ENCODE data around the gene GON7.
"Not testable (repeated sequence)": the region's sequence is repeated elsewhere in the genome, so short reads cannot be mapped to it uniquely, and the experiment has no call there.

Gene GON7

GRCh38 chr14:93234798-93235197 lies 27.9 kb upstream of the GON7 start:
- no peak overlapping the region for H3K27ac ChIP-seq
- TF ChIP-seq ZFX (IDR thresholded peaks at IDR 0.05) (no peak), CTCF (conservative IDR thresholded peaks at IDR 0.05) (no peak)

- not testable (repeated sequence) for H3K27ac ChIP-seq
Measured at GRCh38 chr14:93233078-93233477, 26.2 kb upstream of the GON7 start.

- no peak overlapping the region for H3K27ac ChIP-seq
- TF ChIP-seq ZFX (IDR thresholded peaks at IDR 0.05) (no peak), CTCF (conservative IDR thresholded peaks at IDR 0.05) (no peak)
Measured at GRCh38 chr14:93232159-93232558, 25.3 kb upstream of the GON7 start.

GRCh38 chr14:93231129-93231979 lies 24.5 kb upstream of the GON7 start:
- TF ChIP-seq CTCF (conservative IDR thresholded peaks at IDR 0.05): no peak
- no peak for TF ChIP-seq ZFX (IDR thresholded peaks at IDR 0.05)
- no peak overlapping the region for H3K27ac ChIP-seq

GRCh38 chr14:93230539-93230938 lies 23.7 kb upstream of the GON7 start:
- no peak for TF ChIP-seq CTCF (conservative IDR thresholded peaks at IDR 0.05)
- no peak for TF ChIP-seq ZFX (IDR thresholded peaks at IDR 0.05)
- no peak overlapping the region for H3K27ac ChIP-seq

GRCh38 chr14:93228550-93228949 lies 21.7 kb upstream of the GON7 start:
- H3K27ac ChIP-seq: no peak overlapping the region
- TF ChIP-seq CTCF (conservative IDR thresholded peaks at IDR 0.05): no peak
- TF ChIP-seq ZFX (IDR thresholded peaks at IDR 0.05): no peak

- no peak for TF ChIP-seq CTCF (conservative IDR thresholded peaks at IDR 0.05)
- no peak for TF ChIP-seq ZFX (IDR thresholded peaks at IDR 0.05)
- H3K27ac ChIP-seq: no peak overlapping the region
Measured at GRCh38 chr14:93223565-93223964, 16.7 kb upstream of the GON7 start.

- no peak overlapping the region for H3K27ac ChIP-seq
Measured at GRCh38 chr14:93220509-93220908, 13.6 kb upstream of the GON7 start.

More at GRCh38 chr14:93220509-93220908, 13.6 kb upstream of the GON7 start:
- TF ChIP-seq ZFX (IDR thresholded peaks at IDR 0.05) (no peak), CTCF (conservative IDR thresholded peaks at IDR 0.05) (no peak)
